ENCODE measurements around the gene SRRM3.

SRRM3 gene

GRCh38 chr7:76296743-76297740, 95.3 kb downstream of the SRRM3 start:
- Histone ChIP-seq H3K18ac (ENCODE audit: low read depth in 1 of 2, low read length in 2 of 2) (peak overlapping the region; percentile 33 to 86), H2AFZ (ENCODE audit: low read depth, low read length) (no peak overlapping the region), H2BK15ac (ENCODE audit: low read depth, poor library complexity, severe bottlenecking) (peak overlapping the region; percentile 96), H4K91ac (ENCODE audit: low read length) (no peak overlapping the region), H2BK120ac (ENCODE audit: low read depth, low read length) (peak overlapping the region; percentile 51), H3K27ac (ENCODE audit: low read length, poor library complexity, severe bottlenecking) (no peak overlapping the region), H3K27me3 (ENCODE audit: control insufficient read depth in 1 of 2, insufficient read depth in 1 of 2, low read length in 2 of 2) (no peaks in the 10 kb centered on the region), H3K4me2 (ENCODE audit: low read length, poor library complexity, severe bottlenecking) (no peak overlapping the region), H3K4me1 (ENCODE audit: control insufficient read depth, insufficient read depth, low read depth, low read length) (peaks cover 32% of the 10 kb centered on the region), H4K8ac (ENCODE audit: low read length) (no peak overlapping the region), H3K79me1 (replicated peaks; ENCODE audit: low read length, poor library complexity, severe bottlenecking) (no peaks in the 10 kb centered on the region), H3K4me3 (ENCODE audit: insufficient read depth in 1 of 2, low read depth in 1 of 2, low read length in 2 of 2) (peak overlapping the region in 1 of 2 experiments; percentile 30), H3K36me3 (ENCODE audit: control insufficient read depth in 1 of 2, insufficient read depth in 2 of 2, low read depth in 1 of 2, low read length in 2 of 2) (no peaks in the 10 kb centered on the region), H3K9ac (ENCODE audit: low read length) (peak overlapping the region; percentile 83), H3K9me3 (ENCODE audit: control insufficient read depth, low read length) (no peaks in the 10 kb centered on the region), H2BK5ac (ENCODE audit: low read depth, low read length, poor library complexity, severe bottlenecking) (no peak overlapping the region), H3K23ac (ENCODE audit: low read length in 2 of 2) (peak overlapping the region in 1 of 2 experiments; percentile 23), H2AK5ac (ENCODE audit: low read length, severe bottlenecking) (peak overlapping the region; percentile 66), H3K14ac (ENCODE audit: low read length in 2 of 2) (peak overlapping the region in 1 of 2 experiments; percentile 53), H2BK12ac (ENCODE audit: low read length in 2 of 2) (peak overlapping the region; percentile 86 to 92), H3K4ac (ENCODE audit: low read depth in 1 of 2, low read length in 2 of 2) (no peak overlapping the region)
- WGBS = 76% methylated on average over 20 of the region's 22 CpGs
- DNase-seq = peak; percentile 84

GRCh38 chr7:76300166-76300731, 98.6 kb downstream of the SRRM3 start:
- H3K23ac ChIP-seq (ENCODE audit: low read length in 2 of 2) = no peak overlapping the region
- H3K9me3 ChIP-seq (ENCODE audit: control insufficient read depth, low read length) = no peaks in the 10 kb centered on the region
- H3K18ac ChIP-seq (ENCODE audit: low read depth in 1 of 2, low read length in 2 of 2) = no peak overlapping the region
- no peak overlapping the region for H2AFZ ChIP-seq (ENCODE audit: low read depth, low read length)
- no peaks in the 10 kb centered on the region for H3K79me1 ChIP-seq (replicated peaks; ENCODE audit: low read length, poor library complexity, severe bottlenecking)
- H3K4me3 ChIP-seq (ENCODE audit: insufficient read depth in 1 of 2, low read depth in 1 of 2, low read length in 2 of 2) = no peak overlapping the region
- no peak overlapping the region for H2BK5ac ChIP-seq (ENCODE audit: low read depth, low read length, poor library complexity, severe bottlenecking)
- H3K27ac ChIP-seq (ENCODE audit: low read length, poor library complexity, severe bottlenecking) = no peak overlapping the region
- H3K14ac ChIP-seq (ENCODE audit: low read length in 2 of 2) = no peak overlapping the region
- H3K4me1 ChIP-seq (ENCODE audit: control insufficient read depth, insufficient read depth, low read depth, low read length) = peaks cover 27% of the 10 kb centered on the region
- H2BK15ac ChIP-seq (ENCODE audit: low read depth, poor library complexity, severe bottlenecking) = no peak overlapping the region
- DNase-seq = peak; percentile 81
- no peak overlapping the region for H3K4me2 ChIP-seq (ENCODE audit: low read length, poor library complexity, severe bottlenecking)
- no peak overlapping the region for H2BK12ac ChIP-seq (ENCODE audit: low read length in 2 of 2)
- no peak overlapping the region for H3K9ac ChIP-seq (ENCODE audit: low read length)
- H3K27me3 ChIP-seq (ENCODE audit: control insufficient read depth in 1 of 2, insufficient read depth in 1 of 2, low read length in 2 of 2) = no peaks in the 10 kb centered on the region
- no peak overlapping the region for H3K4ac ChIP-seq (ENCODE audit: low read depth in 1 of 2, low read length in 2 of 2)
- 93% methylated on average over 6 of the region's 7 CpGs for WGBS
- H2AK5ac ChIP-seq (ENCODE audit: low read length, severe bottlenecking) = no peak overlapping the region
- H4K8ac ChIP-seq (ENCODE audit: low read length) = no peak overlapping the region
- no peak overlapping the region for H2BK120ac ChIP-seq (ENCODE audit: low read depth, low read length)
- no peak overlapping the region for H4K91ac ChIP-seq (ENCODE audit: low read length)
- peaks cover 10 to 11% of the 10 kb centered on the region in 2 experiments for H3K36me3 ChIP-seq (ENCODE audit: control insufficient read depth in 1 of 2, insufficient read depth in 2 of 2, low read depth in 1 of 2, low read length in 2 of 2)

- no peak overlapping the region for H3K14ac ChIP-seq (ENCODE audit: low read length in 2 of 2)
- no peaks in the 10 kb centered on the region for H3K79me1 ChIP-seq (replicated peaks; ENCODE audit: low read length, poor library complexity, severe bottlenecking)
- 85% methylated on average over 3 of the region's 3 CpGs for WGBS
These were observed 99.3 kb downstream of the SRRM3 start for GRCh38 chr7:76301000-76301399.

More at GRCh38 chr7:76301000-76301399, 99.3 kb downstream of the SRRM3 start:
- no peak overlapping the region for H4K8ac ChIP-seq (ENCODE audit: low read length)
- no peak overlapping the region for H3K4me3 ChIP-seq (ENCODE audit: insufficient read depth in 1 of 2, low read depth in 1 of 2, low read length in 2 of 2)
- H2BK5ac ChIP-seq (ENCODE audit: low read depth, low read length, poor library complexity, severe bottlenecking) = no peak overlapping the region
- H3K9ac ChIP-seq (ENCODE audit: low read length) = no peak overlapping the region
- H2BK120ac ChIP-seq (ENCODE audit: low read depth, low read length) = no peak overlapping the region
- H2AFZ ChIP-seq (ENCODE audit: low read depth, low read length) = no peak overlapping the region
- peaks cover 26% of the 10 kb centered on the region for H3K4me1 ChIP-seq (ENCODE audit: control insufficient read depth, insufficient read depth, low read depth, low read length)
- H3K18ac ChIP-seq (ENCODE audit: low read depth in 1 of 2, low read length in 2 of 2) = no peak overlapping the region
- no peak overlapping the region for H3K23ac ChIP-seq (ENCODE audit: low read length in 2 of 2)
- peaks cover 10 to 11% of the 10 kb centered on the region in 2 experiments for H3K36me3 ChIP-seq (ENCODE audit: control insufficient read depth in 1 of 2, insufficient read depth in 2 of 2, low read depth in 1 of 2, low read length in 2 of 2)
- H2BK12ac ChIP-seq (ENCODE audit: low read length in 2 of 2) = peak overlapping the region in 1 of 2 experiments; percentile 66
- H3K27ac ChIP-seq (ENCODE audit: low read length, poor library complexity, severe bottlenecking) = no peak overlapping the region
- no peak overlapping the region for H4K91ac ChIP-seq (ENCODE audit: low read length)
- no peaks in the 10 kb centered on the region for H3K9me3 ChIP-seq (ENCODE audit: control insufficient read depth, low read length)
- no peak for DNase-seq
- H3K4ac ChIP-seq (ENCODE audit: low read depth in 1 of 2, low read length in 2 of 2) = no peak overlapping the region
- peak overlapping the region; percentile 50 for H2AK5ac ChIP-seq (ENCODE audit: low read length, severe bottlenecking)
- H3K4me2 ChIP-seq (ENCODE audit: low read length, poor library complexity, severe bottlenecking) = no peak overlapping the region
- no peaks in the 10 kb centered on the region for H3K27me3 ChIP-seq (ENCODE audit: control insufficient read depth in 1 of 2, insufficient read depth in 1 of 2, low read length in 2 of 2)
- peak overlapping the region; percentile 44 for H2BK15ac ChIP-seq (ENCODE audit: low read depth, poor library complexity, severe bottlenecking)

Data from mesenchymal stem cell (in vitro differentiated cells and primary cell).